ENCODE measurements around the gene MDM4.

Gene MDM4

GRCh38 chr1:204494281-204495077 lies 21.7 kb upstream of the MDM4 start, which contains the start of gene PIK3C2B:
Gene PIK3C2B (minus strand): TSS chr1:204494805. CDS start chr1:204469802, 25,003 bp downstream.
- in situ Hi-C loops (cut with HindIII; ENCODE audit: low pct_unique_long_range_greater_than_20kb, low sequenced_read_pairs), result no loop called here
- TF ChIP-seq JUND (IDR thresholded peaks at IDR 0.05; ENCODE audit: low read depth), result no peak
- peak; percentile 95 to 99 for DNase-seq (ENCODE audit: low read depth in 1 of 2, low spot score in 1 of 2)

- in situ Hi-C loops (cut with HindIII; ENCODE audit: low pct_unique_long_range_greater_than_20kb, low sequenced_read_pairs), result no loop called here
- peak in 1 of 2 experiments; percentile 44 for DNase-seq (ENCODE audit: low read depth in 1 of 2, low spot score in 1 of 2)
- TF ChIP-seq JUND (IDR thresholded peaks at IDR 0.05; ENCODE audit: low read depth), result no peak
Measured at GRCh38 chr1:204495078-204495753, 21.0 kb upstream of the MDM4 start.

- TF ChIP-seq JUND (IDR thresholded peaks at IDR 0.05; ENCODE audit: low read depth), result no peak
- no peak for DNase-seq (ENCODE audit: low read depth in 1 of 2, low spot score in 1 of 2)
- in situ Hi-C loops (cut with HindIII; ENCODE audit: low pct_unique_long_range_greater_than_20kb, low sequenced_read_pairs), result no loop called here
Measured at GRCh38 chr1:204495777-204496176, 20.4 kb upstream of the MDM4 start.

GRCh38 chr1:204498981-204499380 lies 17.2 kb upstream of the MDM4 start:
- in situ Hi-C loops (cut with HindIII; ENCODE audit: low pct_unique_long_range_greater_than_20kb, low sequenced_read_pairs), result no loop called here
- no peak for TF ChIP-seq JUND (IDR thresholded peaks at IDR 0.05; ENCODE audit: low read depth)
- no peak for DNase-seq (ENCODE audit: low read depth in 1 of 2, low spot score in 1 of 2)

GRCh38 chr1:204499511-204500468 lies 16.4 kb upstream of the MDM4 start:
- in situ Hi-C loops (cut with HindIII; ENCODE audit: low pct_unique_long_range_greater_than_20kb, low sequenced_read_pairs), result no loop called here
- DNase-seq (ENCODE audit: low read depth in 1 of 2, low spot score in 1 of 2), result no peak
- no peak for TF ChIP-seq JUND (IDR thresholded peaks at IDR 0.05; ENCODE audit: low read depth)

GRCh38 chr1:204502241-204502640 lies 14.0 kb upstream of the MDM4 start:
- no peak for TF ChIP-seq JUND (IDR thresholded peaks at IDR 0.05; ENCODE audit: low read depth)
- in situ Hi-C loops (cut with HindIII; ENCODE audit: low pct_unique_long_range_greater_than_20kb, low sequenced_read_pairs), result no loop called here
- DNase-seq (ENCODE audit: low read depth in 1 of 2, low spot score in 1 of 2), result no peak

GRCh38 chr1:204503122-204503912 lies 12.9 kb upstream of the MDM4 start:
- TF ChIP-seq JUND (IDR thresholded peaks at IDR 0.05; ENCODE audit: low read depth), result no peak
- DNase-seq (ENCODE audit: low read depth in 1 of 2, low spot score in 1 of 2), result peak in 1 of 2 experiments; percentile 88
- in situ Hi-C loops (cut with HindIII; ENCODE audit: low pct_unique_long_range_greater_than_20kb, low sequenced_read_pairs), result no loop called here

- no peak for TF ChIP-seq JUND (IDR thresholded peaks at IDR 0.05; ENCODE audit: low read depth)
- in situ Hi-C loops (cut with HindIII; ENCODE audit: low pct_unique_long_range_greater_than_20kb, low sequenced_read_pairs), result no loop called here
- DNase-seq (ENCODE audit: low read depth in 1 of 2, low spot score in 1 of 2), result no peak
Measured at GRCh38 chr1:204503913-204504519, 12.2 kb upstream of the MDM4 start.

GRCh38 chr1:204505674-204506200 lies 10.5 kb upstream of the MDM4 start:
- DNase-seq (ENCODE audit: low read depth in 1 of 2, low spot score in 1 of 2), result no peak
- in situ Hi-C loops (cut with HindIII; ENCODE audit: low pct_unique_long_range_greater_than_20kb, low sequenced_read_pairs), result no loop called here
- no peak for TF ChIP-seq JUND (IDR thresholded peaks at IDR 0.05; ENCODE audit: low read depth)

GRCh38 chr1:204506201-204506968 lies 9.8 kb upstream of the MDM4 start:
- TF ChIP-seq JUND (IDR thresholded peaks at IDR 0.05; ENCODE audit: low read depth), result no peak
- peak in 1 of 2 experiments; percentile 96 for DNase-seq (ENCODE audit: low read depth in 1 of 2, low spot score in 1 of 2)
- in situ Hi-C loops (cut with HindIII; ENCODE audit: low pct_unique_long_range_greater_than_20kb, low sequenced_read_pairs), result no loop called here

Measured in T47D (cell line).